K562 (cell line): ENCODE measurements around the gene TBL1Y. TPM values are rescaled to one million over a fixed set of nuclear protein-coding genes. Genes with fewer than 3 reads are reported as not detected.

Source experiments
- ATAC-seq: fragments of 200-7000 bp; cut with Tn5 transposase; 3 replicates; pipeline ENCODE4 v1.9.1; 2020; ENCODE audit warnings: moderate library complexity
- BruUV-seq: library from RNA; stranded (reverse); fragments of 400-500 nt; replicated peaks from 2 replicates; lab custom pipeline; 2021; lab: Mats Ljungman, UMichigan
- CTCF ChIA-PET: fragments of 300-600 bp; formaldehyde crosslinking; extraction: SDS; loops from one replicate; lab custom pipeline; 2021; ENCODE audit warnings: low intra/inter-chr PET ratio; lab: Yijun Ruan, JAX
- POLR2A ChIA-PET: fragments of 300-600, 350-650 bp; sonication (Branson Sonifier 250); formaldehyde crosslinking; extraction: SDS; loops from one replicate; lab custom pipeline; 2021; ENCODE audit warnings: antibody characterized with exemption, inconsistent platforms; lab: Yijun Ruan, JAX
- DNase-seq, 4 experiments: peaks; one replicate each; pipeline versions ENCODE4 v3.0.0 to v3.0.0-alpha.2; 2011 to 2018; ENCODE audit warnings: low spot score in 3 of 4, mixed read lengths in 3 of 4; ENCODE audit errors: extremely low read depth in 1 of 4
- FAIRE-seq: peaks from 2 replicates; lab custom pipeline; 2011; peaks lifted over from hg19 to GRCh38; lab: Jason Lieb, UNC
- H2AFZ ChIP-seq: 2 replicates; pipeline ENCODE4 v1.6.0; 2011; ENCODE audit warnings: low read depth, low read length, control low read depth, inconsistent platforms
- H3K27ac ChIP-seq: fragments of 200-600 bp; 3 replicates; pipeline ENCODE4 v1.8.0; 2011; ENCODE audit warnings: low read depth, mild to moderate bottlenecking, control low read depth, inconsistent platforms, low read length, moderate library complexity, mixed read lengths; ENCODE audit errors: extremely low read depth
- H3K27me3 ChIP-seq, 2 experiments: fragments of 300-600 bp in 1 of 2; 2 replicates in 1 of 2; 3 replicates in 1 of 2; pipeline versions ENCODE4 v1.6.0 to v1.8.0; 2011; ENCODE audit warnings: inconsistent platforms in 2 of 2, low read length in 2 of 2, mild to moderate bottlenecking in 1 of 2, mixed read lengths in 1 of 2, moderate library complexity in 1 of 2; ENCODE audit not compliant: control insufficient read depth in 2 of 2, insufficient read depth in 2 of 2
- H3K36me3 ChIP-seq: fragments of 300-600 bp; 3 replicates; pipeline ENCODE4 v1.8.0; 2011; ENCODE audit warnings: mild to moderate bottlenecking, low read length, inconsistent platforms; ENCODE audit not compliant: control insufficient read depth, insufficient read depth
- H3K4me1 ChIP-seq, 2 experiments: fragments of 200-600 bp in 1 of 2; replicated peaks in 1 of 2; 2 replicates in 1 of 2; 3 replicates in 1 of 2; pipeline versions ENCODE4 v1.5.1 to v1.8.0; 2011; ENCODE audit warnings: inconsistent platforms in 2 of 2, low read length in 2 of 2, mild to moderate bottlenecking in 1 of 2, mixed read lengths in 1 of 2, moderate library complexity in 1 of 2; ENCODE audit not compliant: control insufficient read depth in 2 of 2, insufficient read depth in 2 of 2
- H3K4me2 ChIP-seq: 2 replicates; pipeline ENCODE4 v1.6.1; 2011; ENCODE audit warnings: low read length, control low read depth, inconsistent platforms, mixed read lengths; ENCODE audit not compliant: insufficient read depth
- H3K4me3 ChIP-seq: fragments of 200-600 bp; sonication (generic), shearing (Covaris generic); 2 replicates; pipeline ENCODE4 v1.5.1; 2016; ENCODE audit warnings: control low read depth, inconsistent platforms
- H3K79me2 ChIP-seq: fragments of 200-600 bp; 3 replicates; pipeline ENCODE4 v1.8.0; 2011; ENCODE audit warnings: low read length, inconsistent platforms; ENCODE audit not compliant: control insufficient read depth, insufficient read depth
- H3K9ac ChIP-seq, 2 experiments: 2 replicates each; pipeline versions ENCODE4 v1.6.0 to v1.6.1; 2011; ENCODE audit warnings: low read depth in 2 of 2, low read length in 2 of 2, control low read depth in 1 of 2, inconsistent platforms in 1 of 2, mild to moderate bottlenecking in 1 of 2, mixed read lengths in 1 of 2; ENCODE audit not compliant: insufficient read depth in 1 of 2
- H3K9me1 ChIP-seq: one replicate; pipeline ENCODE4 v1.6.0; 2011; ENCODE audit warnings: inconsistent platforms, mild to moderate bottlenecking, low read length, moderate library complexity; ENCODE audit not compliant: control insufficient read depth, insufficient read depth
- H3K9me3 ChIP-seq: replicated peaks from 2 replicates; pipeline ENCODE4 v1.5.1; 2011; ENCODE audit warnings: low read depth, low read length, inconsistent platforms; ENCODE audit not compliant: control insufficient read depth, insufficient read depth
- H4K20me1 ChIP-seq: replicated peaks from 2 replicates; pipeline ENCODE4 v1.6.1; 2011; ENCODE audit warnings: low read length, inconsistent platforms, mixed read lengths; ENCODE audit not compliant: control insufficient read depth, insufficient read depth
- GMEB1 ChIP-seq: fragments of 250-450 bp; sonication (Bioruptor Pico); IDR thresholded peaks from 2 replicates; pipeline ENCODE4 v1.4.0; 2020; ENCODE audit warnings: mild to moderate bottlenecking
- KAT8 ChIP-seq: fragments of 450-650 bp; IDR thresholded peaks from 2 replicates; pipeline ENCODE4 v1.6.1; 2016; ENCODE audit warnings: low read depth, mild to moderate bottlenecking
- L3MBTL2 ChIP-seq: fragments of 450-650 bp; IDR thresholded peaks from 2 replicates; pipeline ENCODE4 v1.6.1; 2016; ENCODE audit warnings: mild to moderate bottlenecking, moderate library complexity
- MYBL2 ChIP-seq, 2 experiments: fragments of 450-650 bp in 1 of 2; sonication (generic) in 1 of 2; formaldehyde crosslinking in 1 of 2; IDR thresholded peaks; 2 replicates each; pipeline versions ENCODE4 v1.6.1 to v1.8.1; 2017 to 2022; ENCODE audit warnings: borderline replicate concordance in 1 of 2, inconsistent platforms in 1 of 2, low read depth in 1 of 2, mild to moderate bottlenecking in 1 of 2, missing genetic modification reagents in 1 of 2, moderate library complexity in 1 of 2
- POLR2H ChIP-seq: IDR thresholded peaks from 2 replicates; pipeline ENCODE4 v1.6.1; 2016; ENCODE audit warnings: missing genetic modification characterization, low read depth, mild to moderate bottlenecking, control low read depth, missing compliant biosample characterization, moderate library complexity
- ZBTB43 ChIP-seq: sonication (generic); formaldehyde crosslinking; IDR thresholded peaks from 2 replicates; pipeline ENCODE4 v1.8.0; 2023; ENCODE audit warnings: mild to moderate bottlenecking, missing genetic modification reagents
- ZZZ3 ChIP-seq: fragments of 450-650 bp; IDR thresholded peaks from 2 replicates; pipeline ENCODE4 v1.6.1; 2016; ENCODE audit warnings: antibody characterized with exemption, mild to moderate bottlenecking, moderate library complexity
- WGBS: fragments of 100-300 bp; shearing (Covaris generic); methylation state at CpG from one replicate; pipeline ENCODE4 v1.1.6; 2016; ENCODE audit warnings: low coverage, mixed read lengths; ENCODE audit not compliant: insufficient coverage; ENCODE audit errors: missing lambda C conversion rate; 5-methylcytosine and 5-hydroxymethylcytosine counted together
- in situ Hi-C: fragments of 300-500 bp; cut with MboI; formaldehyde crosslinking; loops from 4 replicates; pipeline ENCODE4 v1.15.0; 2018; ENCODE audit warnings: inconsistent platforms, mixed read lengths
- intact Hi-C: fragments of 100-400 bp; cut with micrococcal nuclease; formaldehyde crosslinking; loops from 2 replicates; pipeline ENCODE4 v1.14.2; 2022
- polyA plus RNA-seq, 8 experiments: library from polyadenylated mRNA; depleted of rRNA in 4 of 8; stranded (reverse) in 5 of 8; unstranded in 3 of 8; fragments of >200 nt; fragmentation: Nextera tagmentation in 2 of 8; fragmentation: Illumina TruSeq in 1 of 8; extraction: Ambion mirVana in 2 of 8; extraction: Trizol in 1 of 8; gene quantifications; 2 replicates each; pipeline versions ENCODE4 v1.2.1 to v1.2.3, GENCODE V29; 2011 to 2014; ENCODE audit warnings: inconsistent platforms in 1 of 8, missing spikeins in 1 of 8
- total RNA-seq, 7 experiments: library from RNA; depleted of rRNA in 6 of 7; stranded (reverse); fragments of >200 nt in 6 of 7; fragmentation: Illumina TruSeq in 2 of 7; extraction: Trizol in 2 of 7; gene quantifications; 2 replicates each; pipeline versions ENCODE4 v1.2.1 to v1.2.3, GENCODE V29; 2011 to 2021; ENCODE audit warnings: low replicate concordance in 1 of 7

Gene TBL1Y
- total and polyA plus RNA-seq, 9 of the 15 experiments (the other 6 are each of a cell fraction or from before 2014, with no cell fraction given): not detected

GRCh38 chrY:6968191-6968590, 57.7 kb downstream of the TBL1Y start:
- ChIA-PET POLR2A (no interaction called here), CTCF (no interaction called here)
- H3K36me3 ChIP-seq: no peaks in the 10 kb centered on the region
- no peak overlapping the region for H3K9ac ChIP-seq
- no CpG with 5 or more reads among the region's 1 CpG for WGBS
- no peaks in the 10 kb centered on the region for H4K20me1 ChIP-seq
- no peak overlapping the region for H3K4me3 ChIP-seq
- TF ChIP-seq ZZZ3: no peak
- no peaks in the 10 kb centered on the region for H3K9me1 ChIP-seq
- H2AFZ ChIP-seq: no peak overlapping the region
- BruUV-seq: no TSS peak
- no peak for FAIRE-seq
- no peaks in the 10 kb centered on the region for H3K9me3 ChIP-seq
- in situ Hi-C loops: no loop called here
- no peaks in the 10 kb centered on the region for H3K27me3 ChIP-seq
- DNase-seq: no peak
- no peak overlapping the region for H3K4me2 ChIP-seq
- no peak for ATAC-seq
- intact Hi-C loops: no loop called here
- H3K79me2 ChIP-seq: no peaks in the 10 kb centered on the region
- H3K27ac ChIP-seq: no peak overlapping the region
- H3K4me1 ChIP-seq: no peaks in the 10 kb centered on the region

GRCh38 chrY:6972271-6972887, 61.9 kb downstream of the TBL1Y start:
- no CpG with 5 or more reads among the region's 4 CpGs for WGBS
- Histone ChIP-seq H3K4me1 (no peaks in the 10 kb centered on the region), H2AFZ (no peak overlapping the region), H3K9me3 (no peaks in the 10 kb centered on the region), H3K36me3 (no peaks in the 10 kb centered on the region), H3K9ac (no peak overlapping the region), H4K20me1 (no peaks in the 10 kb centered on the region), H3K4me2 (no peak overlapping the region), H3K27me3 (no peaks in the 10 kb centered on the region), H3K9me1 (no peaks in the 10 kb centered on the region), H3K27ac (no peak overlapping the region), H3K79me2 (no peaks in the 10 kb centered on the region), H3K4me3 (no peak overlapping the region)
- BruUV-seq: no TSS peak
- FAIRE-seq (no peak), DNase-seq (no peak), ATAC-seq (no peak)
- ChIA-PET CTCF (no interaction called here), POLR2A (no interaction called here)
- intact Hi-C loops (no loop called here), in situ Hi-C loops (no loop called here)
- no peak for TF ChIP-seq KAT8
- TF ChIP-seq ZBTB43 (CRISPR knock-in tag): no peak
- no peak for TF ChIP-seq GMEB1 (CRISPR knock-in tag)
- TF ChIP-seq MYBL2 (IDR thresholded peaks at IDR 0.05; ENCODE audit: low read depth): no peak
- TF ChIP-seq MYBL2 (CRISPR knock-in tag; IDR thresholded peaks at IDR 0.05; ENCODE audit: borderline replicate concordance): no peak
- no peak for TF ChIP-seq POLR2H
- no peak for TF ChIP-seq L3MBTL2
